GM18526 (cell line): Measurements from ENCODE around the gene OPA3.

Experiments used
- POLR2A ChIP-seq: IDR thresholded peaks from 3 replicates; pipeline ENCODE4 v1.6.1; 2011; ENCODE audit not compliant: insufficient read length; ENCODE audit errors: extremely low read depth

Gene OPA3

GRCh38 chr19:45507872-45508416, 76.7 kb downstream of the OPA3 start:
- TF ChIP-seq POLR2A, result no peak

GRCh38 chr19:45506989-45507871, 77.4 kb downstream of the OPA3 start, which contains the start of gene VASP:
Gene VASP, plus strand, starts transcription at chr19:45507479. Its CDS starts 293 bp downstream, at chr19:45507772.
- TF ChIP-seq POLR2A, result peak; percentile 99

- peak; percentile 74 for TF ChIP-seq POLR2A
Measured at GRCh38 chr19:45506246-45506988, 78.2 kb downstream of the OPA3 start.

- TF ChIP-seq POLR2A, result no peak
Measured at GRCh38 chr19:45505996-45506245, 78.7 kb downstream of the OPA3 start.

GRCh38 chr19:45505151-45505995, 79.2 kb downstream of the OPA3 start:
- TF ChIP-seq POLR2A, result no peak

- TF ChIP-seq POLR2A, result no peak
Measured at GRCh38 chr19:45503909-45504308, 80.7 kb downstream of the OPA3 start.

- no peak for TF ChIP-seq POLR2A
Measured at GRCh38 chr19:45502111-45502510, 82.5 kb downstream of the OPA3 start.

- no peak for TF ChIP-seq POLR2A
Measured at GRCh38 chr19:45501730-45502014, 82.9 kb downstream of the OPA3 start.

- TF ChIP-seq POLR2A, result no peak
Measured at GRCh38 chr19:45500918-45501729, 83.5 kb downstream of the OPA3 start.

- no peak for TF ChIP-seq POLR2A
Measured at GRCh38 chr19:45499196-45500180, 85.1 kb downstream of the OPA3 start.

GRCh38 chr19:45498411-45499195, 86.0 kb downstream of the OPA3 start, which contains the start of gene PPM1N:
Gene PPM1N, plus strand, starts transcription at chr19:45498443. Its CDS starts 30 bp downstream, at chr19:45498473.
- TF ChIP-seq POLR2A, result no peak

GRCh38 chr19:45497791-45498190, 86.8 kb downstream of the OPA3 start:
- no peak for TF ChIP-seq POLR2A
